CD4-positive, alpha-beta T cell (primary cell): Measurements from ENCODE around the gene LDHB. TPM values are rescaled to one million over a fixed set of nuclear protein-coding genes. Genes with fewer than 3 reads are reported as not detected.
"Not testable (repeated sequence)": the region's sequence is repeated elsewhere in the genome, so short reads cannot be mapped to it uniquely, and the experiment has no call there.

Experiments used
- ATAC-seq: fragments of 200-7000 bp; cut with Tn5 transposase; one replicate; pipeline ENCODE4 v1.10.0; 2022; ENCODE audit warnings: mild to moderate bottlenecking; ENCODE audit not compliant: poor library complexity
- CTCF ChIA-PET: fragments of 350-600 bp; sonication (Branson Sonifier 250); formaldehyde crosslinking; loops from one replicate; lab custom pipeline; 2021; ENCODE audit warnings: antibody characterized with exemption, inconsistent platforms; lab: Charles Lee
- POLR2A ChIA-PET: fragments of 350-600 bp; sonication (Branson Sonifier 250); formaldehyde crosslinking; loops from one replicate; lab custom pipeline; 2021; ENCODE audit warnings: antibody characterized with exemption, inconsistent platforms; lab: Charles Lee
- DNase-seq, 14 experiments: peaks; one replicate each; pipeline ENCODE4 v3.0.0-alpha.2; 2013 to 2020; ENCODE audit warnings: mixed read lengths in 2 of 14
- H3K27ac ChIP-seq, 2 donors: one replicate each; pipeline versions ENCODE4 v1.5.1 to v1.7.0; 2013; ENCODE audit warnings: low read length in 2 of 2, low read depth in 1 of 2, mild to moderate bottlenecking in 1 of 2
- H3K27me3 ChIP-seq, 2 experiments: 1 replicate in 1 of 2; 2 replicates in 1 of 2; pipeline versions ENCODE4 v1.6.1 to v1.7.0; 2013; ENCODE audit warnings: low read length in 2 of 2, control low read depth in 1 of 2, mild to moderate bottlenecking in 1 of 2, moderate library complexity in 1 of 2; ENCODE audit not compliant: insufficient read depth in 2 of 2, control insufficient read depth in 1 of 2
- H3K36me3 ChIP-seq: one replicate; pipeline ENCODE4 v1.6.1; 2013; ENCODE audit warnings: low read length, control low read depth; ENCODE audit not compliant: insufficient read depth
- H3K4me1 ChIP-seq: one replicate; pipeline ENCODE4 v1.6.1; 2013; ENCODE audit warnings: low read length, control low read depth; ENCODE audit not compliant: insufficient read depth
- H3K4me3 ChIP-seq: one replicate; pipeline ENCODE4 v1.5.1; 2013; ENCODE audit warnings: mild to moderate bottlenecking, low read length, moderate library complexity
- H3K9me3 ChIP-seq, 2 experiments: 1 replicate in 1 of 2; 2 replicates in 1 of 2; pipeline versions ENCODE4 v1.6.1 to v1.7.0; 2013; ENCODE audit warnings: low read length in 2 of 2, mild to moderate bottlenecking in 2 of 2, control low read depth in 1 of 2, moderate library complexity in 1 of 2; ENCODE audit not compliant: control insufficient read depth in 1 of 2, insufficient read depth in 1 of 2
- H3K27ac Mint-ChIP-seq: one replicate; pipeline ENCODE4 v1.8.0; 2020; ENCODE audit warnings: mixed read lengths
- H3K27me3 Mint-ChIP-seq: one replicate; pipeline ENCODE4 v1.8.0; 2021; ENCODE audit warnings: mixed read lengths
- H3K36me3 Mint-ChIP-seq: one replicate; pipeline ENCODE4 v1.8.0; 2021; ENCODE audit warnings: low read depth, mixed read lengths
- H3K4me1 Mint-ChIP-seq: one replicate; pipeline ENCODE4 v1.8.0; 2021; ENCODE audit warnings: low read depth, mixed read lengths
- H3K4me3 Mint-ChIP-seq: one replicate; pipeline ENCODE4 v1.8.0; 2020; ENCODE audit warnings: mild to moderate bottlenecking, mixed read lengths
- H3K9me3 Mint-ChIP-seq: one replicate; pipeline ENCODE4 v1.8.0; 2020; ENCODE audit warnings: mixed read lengths
- intact Hi-C, 2 experiments: fragments of 100-400 bp; cut with DNase I in 1 of 2; cut with micrococcal nuclease in 1 of 2; formaldehyde crosslinking; loops; one replicate each; pipeline versions ENCODE4 v1.15.1 to v1.9.0; 2023 to 2025; cut with DNase I, micrococcal nuclease
- total RNA-seq, 174 experiments: library from RNA in 2 of 174; stranded (reverse) in 2 of 174; gene quantifications; one replicate each; pipeline ENCODE4 v1.2.3 and lab custom pipeline; 2021 to 2026
- TF ChIP-seq, protein P1 (sequence below): fragments of 200-600 bp; IDR thresholded peaks from one replicate; pipeline ENCODE4 v1.8.0; 2022; ENCODE audit warnings: antibody characterized with exemption, mild to moderate bottlenecking

The LDHB gene
- total RNA-seq, 2 experiments from 2014 or later, result 559 to 605 TPM

DNA sequence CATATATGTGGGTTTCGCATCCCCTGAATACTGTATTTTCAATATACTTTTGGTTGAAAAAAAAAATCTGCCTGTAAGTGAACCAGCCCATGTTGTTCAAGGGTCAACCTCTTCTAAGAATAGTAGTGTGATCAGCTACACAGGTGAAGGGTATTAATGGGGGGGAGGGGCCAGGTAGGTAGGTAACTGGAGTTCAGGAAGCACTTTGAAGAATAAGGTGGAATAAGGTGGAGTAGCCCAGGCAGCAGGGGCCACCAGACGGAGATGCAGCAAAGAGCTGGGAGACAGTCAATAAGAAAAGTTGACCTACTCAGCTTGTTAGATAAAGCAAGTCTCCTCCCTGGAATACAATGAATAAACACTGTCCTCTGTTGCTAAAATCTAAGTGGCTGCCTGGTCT lies 9.3 kb downstream of the LDHB start:
- intact Hi-C loops, result no loop called here
- no peaks in the 10 kb centered on the region for H3K9me3 ChIP-seq
- TF ChIP-seq, protein P1, sequence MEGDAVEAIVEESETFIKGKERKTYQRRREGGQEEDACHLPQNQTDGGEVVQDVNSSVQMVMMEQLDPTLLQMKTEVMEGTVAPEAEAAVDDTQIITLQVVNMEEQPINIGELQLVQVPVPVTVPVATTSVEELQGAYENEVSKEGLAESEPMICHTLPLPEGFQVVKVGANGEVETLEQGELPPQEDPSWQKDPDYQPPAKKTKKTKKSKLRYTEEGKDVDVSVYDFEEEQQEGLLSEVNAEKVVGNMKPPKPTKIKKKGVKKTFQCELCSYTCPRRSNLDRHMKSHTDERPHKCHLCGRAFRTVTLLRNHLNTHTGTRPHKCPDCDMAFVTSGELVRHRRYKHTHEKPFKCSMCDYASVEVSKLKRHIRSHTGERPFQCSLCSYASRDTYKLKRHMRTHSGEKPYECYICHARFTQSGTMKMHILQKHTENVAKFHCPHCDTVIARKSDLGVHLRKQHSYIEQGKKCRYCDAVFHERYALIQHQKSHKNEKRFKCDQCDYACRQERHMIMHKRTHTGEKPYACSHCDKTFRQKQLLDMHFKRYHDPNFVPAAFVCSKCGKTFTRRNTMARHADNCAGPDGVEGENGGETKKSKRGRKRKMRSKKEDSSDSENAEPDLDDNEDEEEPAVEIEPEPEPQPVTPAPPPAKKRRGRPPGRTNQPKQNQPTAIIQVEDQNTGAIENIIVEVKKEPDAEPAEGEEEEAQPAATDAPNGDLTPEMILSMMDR, result no peak
- ATAC-seq (no peak), DNase-seq (no peak)
- H3K27ac ChIP-seq, result no peak overlapping the region
- Mint-ChIP-seq H3K36me3 (peaks cover 99% of the 10 kb centered on the region), H3K4me1 (peaks cover 97% of the 10 kb centered on the region), H3K9me3 (no peaks in the 10 kb centered on the region), H3K27me3 (no peaks in the 10 kb centered on the region), H3K4me3 (peak overlapping the region; percentile 46), H3K27ac (peak overlapping the region; percentile 28)
- CTCF ChIA-PET, result interaction anchor here (1.1 to 1.9 kb wide), 2 partner anchors 10 to 32 kb away, joined by 3 to 7 read pairs; partner anchors contain the start of gene LDHB
- H3K27me3 ChIP-seq, result no peaks in the 10 kb centered on the region
- H3K4me3 ChIP-seq, result no peak overlapping the region
- peaks cover 34% of the 10 kb centered on the region for H3K4me1 ChIP-seq
- POLR2A ChIA-PET, result interaction anchor here (1.3 to 3.9 kb wide), 5 partner anchors 9 to 35 kb away, joined by 3 to 53 read pairs (median 5); partner anchors contain the start of gene LDHB
- peaks cover 96% of the 10 kb centered on the region for H3K36me3 ChIP-seq

DNA sequence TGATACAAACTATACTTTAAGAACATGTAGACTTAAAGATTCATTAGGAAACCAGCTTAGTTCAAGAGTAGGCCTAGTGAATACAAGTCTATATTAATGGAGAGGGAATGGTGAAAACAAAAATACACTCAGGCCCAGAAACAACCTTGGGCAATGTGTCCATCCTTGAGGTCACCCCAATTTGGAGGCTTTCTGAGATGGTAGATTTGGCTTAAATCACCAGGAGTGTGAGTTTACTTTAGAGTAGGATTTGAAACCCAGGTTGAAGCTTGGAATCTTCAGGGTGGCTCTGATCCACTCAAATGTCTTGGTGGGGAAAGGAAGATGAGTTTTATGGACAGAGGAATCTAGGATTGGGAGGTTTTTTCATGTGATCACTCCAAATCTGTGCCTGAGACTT lies 10.5 kb downstream of the LDHB start:
- ATAC-seq (no peak), DNase-seq (no peak)
- peaks cover 35% of the 10 kb centered on the region for H3K4me1 ChIP-seq
- TF ChIP-seq, protein P1, result no peak
- no peak overlapping the region for H3K27ac ChIP-seq
- CTCF ChIA-PET, result interaction anchor here (1.3 kb wide), 1 partner anchor 33 kb away, joined by 7 read pairs; no protein-coding TSS in a partner anchor
- Mint-ChIP-seq H3K27ac (peak overlapping the region; percentile 84), H3K36me3 (peaks cover 99% of the 10 kb centered on the region), H3K4me3 (peak overlapping the region; percentile 12), H3K27me3 (no peaks in the 10 kb centered on the region), H3K9me3 (no peaks in the 10 kb centered on the region), H3K4me1 (peaks cover 97% of the 10 kb centered on the region)
- no peak overlapping the region for H3K4me3 ChIP-seq
- peaks cover 96% of the 10 kb centered on the region for H3K36me3 ChIP-seq
- no peaks in the 10 kb centered on the region for H3K27me3 ChIP-seq
- no peaks in the 10 kb centered on the region for H3K9me3 ChIP-seq
- intact Hi-C loops, result no loop called here
- POLR2A ChIA-PET, result interaction anchor here (1.1 to 3.9 kb wide), 3 partner anchors 10 to 19 kb away, joined by 3 to 53 read pairs (median 3); partner anchors contain the start of gene LDHB

DNA sequence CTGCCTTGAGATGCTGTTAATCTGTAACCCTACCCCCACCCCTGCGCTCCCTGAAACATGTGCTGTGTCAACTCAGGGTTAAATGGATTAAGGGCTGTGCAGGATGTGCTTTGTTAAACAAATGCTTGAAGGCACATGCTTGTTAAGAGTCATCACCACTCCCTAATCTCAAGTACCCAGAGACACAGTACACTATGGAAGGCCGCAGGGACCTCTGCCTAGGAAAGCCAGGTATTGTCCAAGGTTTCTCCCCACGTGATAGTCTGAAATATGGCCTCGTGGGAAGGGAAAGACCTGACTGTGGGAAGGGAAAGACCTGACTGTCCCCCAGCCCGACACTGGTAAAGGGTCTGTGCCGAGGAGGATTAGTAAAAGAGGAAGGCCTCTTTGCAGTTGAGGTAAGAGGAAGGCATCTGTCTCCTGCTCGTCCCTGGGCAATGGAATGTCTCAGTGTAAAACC lies 12.6 kb downstream of the LDHB start:
- Histone ChIP-seq H3K4me1 (peaks cover 31% of the 10 kb centered on the region), H3K36me3 (peaks cover 94% of the 10 kb centered on the region)
- ATAC-seq, H3K27me3 Mint-ChIP-seq, DNase-seq, H3K9me3 ChIP-seq, H3K27ac ChIP-seq, CTCF ChIA-PET, H3K4me3 ChIP-seq, intact Hi-C loops, H3K27me3 ChIP-seq, H3K9me3 Mint-ChIP-seq: not testable (repeated sequence)
- Mint-ChIP-seq H3K27ac (peak overlapping the region; percentile 84), H3K4me3 (peak overlapping the region; percentile 36), H3K36me3 (peaks cover 99% of the 10 kb centered on the region), H3K4me1 (peaks cover 95% of the 10 kb centered on the region)
- POLR2A ChIA-PET, result interaction anchor here (1.2 kb wide), 1 partner anchor 31 kb away, joined by 3 read pairs; no protein-coding TSS in a partner anchor
